ENCODE results near the gene ATP10A. TPM values are rescaled to one million over a fixed set of nuclear protein-coding genes. Genes with fewer than 3 reads are reported as not detected.

Gene ATP10A
- total RNA-seq, 2 experiments from 2014 or later = 0.06 TPM; not detected in 1

- no peak overlapping the region for H3K27ac ChIP-seq (ENCODE audit: low read depth, low read length, poor library complexity, severe bottlenecking)
- H4K20me1 ChIP-seq (ENCODE audit: insufficient read depth, low read length) = no peaks in the 10 kb centered on the region
- CTCF ChIA-PET (ENCODE audit: unreplicated experiment) = no interaction called here
- no peak overlapping the region for H3K4me3 ChIP-seq (ENCODE audit: low read depth, low read length, poor library complexity, severe bottlenecking)
- BruUV-seq (replicated peaks) = no TSS peak
- no peaks in the 10 kb centered on the region for H3K9me2 ChIP-seq (ENCODE audit: insufficient read depth, low read length)
- no peak overlapping the region for H2AFZ ChIP-seq (ENCODE audit: low read length)
- DNase-seq (ENCODE audit: low spot score) = no peak
- POLR2A ChIA-PET = no interaction called here
- H3K4me1 ChIP-seq (ENCODE audit: insufficient read depth, low read length, poor library complexity, severe bottlenecking) = no peaks in the 10 kb centered on the region
- H3K36me3 ChIP-seq (ENCODE audit: insufficient read depth, low read length) = no peaks in the 10 kb centered on the region
- TF ChIP-seq EZH2phosphoT487 (IDR thresholded peaks at IDR 0.05; ENCODE audit: borderline replicate concordance, low read depth, low read length) (no peak), CTCF (conservative IDR thresholded peaks at IDR 0.05; ENCODE audit: low read length) (no peak)
- intact Hi-C loops (cut with micrococcal nuclease; ENCODE audit: unreplicated experiment) = no loop called here
- H3K4me2 ChIP-seq (ENCODE audit: low read length) = no peak overlapping the region
- H3K9me3 ChIP-seq (ENCODE audit: low read length) = no peaks in the 10 kb centered on the region
- H3K79me2 ChIP-seq (ENCODE audit: insufficient read depth, low read depth, low read length) = no peaks in the 10 kb centered on the region
Measured at GRCh38 chr15:25690673-25691543, 172.2 kb downstream of the ATP10A start.

GRCh38 chr15:25689592-25689991 lies 173.5 kb downstream of the ATP10A start:
- H3K9me3 ChIP-seq (ENCODE audit: low read length) = no peaks in the 10 kb centered on the region
- H3K4me2 ChIP-seq (ENCODE audit: low read length) = no peak overlapping the region
- no peak overlapping the region for H3K4me3 ChIP-seq (ENCODE audit: low read depth, low read length, poor library complexity, severe bottlenecking)
- no peak overlapping the region for H3K27ac ChIP-seq (ENCODE audit: low read depth, low read length, poor library complexity, severe bottlenecking)
- no peaks in the 10 kb centered on the region for H3K9me2 ChIP-seq (ENCODE audit: insufficient read depth, low read length)
- H4K20me1 ChIP-seq (ENCODE audit: insufficient read depth, low read length) = no peaks in the 10 kb centered on the region
- CTCF ChIA-PET (ENCODE audit: unreplicated experiment) = no interaction called here
- BruUV-seq (replicated peaks) = no TSS peak
- intact Hi-C loops (cut with micrococcal nuclease; ENCODE audit: unreplicated experiment) = no loop called here
- H2AFZ ChIP-seq (ENCODE audit: low read length) = no peak overlapping the region
- TF ChIP-seq CTCF (conservative IDR thresholded peaks at IDR 0.05; ENCODE audit: low read length) = no peak
- TF ChIP-seq EZH2phosphoT487 (IDR thresholded peaks at IDR 0.05; ENCODE audit: borderline replicate concordance, low read depth, low read length) = no peak
- H3K4me1 ChIP-seq (ENCODE audit: insufficient read depth, low read length, poor library complexity, severe bottlenecking) = no peaks in the 10 kb centered on the region
- H3K36me3 ChIP-seq (ENCODE audit: insufficient read depth, low read length) = no peaks in the 10 kb centered on the region
- H3K79me2 ChIP-seq (ENCODE audit: insufficient read depth, low read depth, low read length) = no peaks in the 10 kb centered on the region
- no peak for DNase-seq (ENCODE audit: low spot score)
- POLR2A ChIA-PET = interaction anchor here (1.0 kb wide), 1 partner anchor 15 kb away, joined by 3 read pairs; no protein-coding TSS in a partner anchor

GRCh38 chr15:25688166-25688565 lies 175.0 kb downstream of the ATP10A start:
- no peaks in the 10 kb centered on the region for H3K79me2 ChIP-seq (ENCODE audit: insufficient read depth, low read depth, low read length)
- H3K36me3 ChIP-seq (ENCODE audit: insufficient read depth, low read length) = no peaks in the 10 kb centered on the region
- no peaks in the 10 kb centered on the region for H4K20me1 ChIP-seq (ENCODE audit: insufficient read depth, low read length)
- intact Hi-C loops (cut with micrococcal nuclease; ENCODE audit: unreplicated experiment) = no loop called here
- DNase-seq (ENCODE audit: low spot score) = no peak
- BruUV-seq (replicated peaks) = no TSS peak
- no peaks in the 10 kb centered on the region for H3K9me2 ChIP-seq (ENCODE audit: insufficient read depth, low read length)
- no peak overlapping the region for H3K4me3 ChIP-seq (ENCODE audit: low read depth, low read length, poor library complexity, severe bottlenecking)
- H3K9me3 ChIP-seq (ENCODE audit: low read length) = no peaks in the 10 kb centered on the region
- TF ChIP-seq EZH2phosphoT487 (IDR thresholded peaks at IDR 0.05; ENCODE audit: borderline replicate concordance, low read depth, low read length) (no peak), CTCF (conservative IDR thresholded peaks at IDR 0.05; ENCODE audit: low read length) (no peak)
- no peaks in the 10 kb centered on the region for H3K4me1 ChIP-seq (ENCODE audit: insufficient read depth, low read length, poor library complexity, severe bottlenecking)
- ChIA-PET CTCF (ENCODE audit: unreplicated experiment) (no interaction called here), POLR2A (no interaction called here)
- H3K4me2 ChIP-seq (ENCODE audit: low read length) = no peak overlapping the region
- no peak overlapping the region for H2AFZ ChIP-seq (ENCODE audit: low read length)
- H3K27ac ChIP-seq (ENCODE audit: low read depth, low read length, poor library complexity, severe bottlenecking) = no peak overlapping the region
